ENCODE results near the gene POC1A. TPM values are rescaled to one million over a fixed set of nuclear protein-coding genes. Genes with fewer than 3 reads are reported as not detected.

The POC1A gene
- total and polyA plus RNA-seq, 9 of the 15 experiments (the other 6 are each of a cell fraction or from before 2014, with no cell fraction given): 7.2 to 17.5 (median 12.1) TPM

DNA sequence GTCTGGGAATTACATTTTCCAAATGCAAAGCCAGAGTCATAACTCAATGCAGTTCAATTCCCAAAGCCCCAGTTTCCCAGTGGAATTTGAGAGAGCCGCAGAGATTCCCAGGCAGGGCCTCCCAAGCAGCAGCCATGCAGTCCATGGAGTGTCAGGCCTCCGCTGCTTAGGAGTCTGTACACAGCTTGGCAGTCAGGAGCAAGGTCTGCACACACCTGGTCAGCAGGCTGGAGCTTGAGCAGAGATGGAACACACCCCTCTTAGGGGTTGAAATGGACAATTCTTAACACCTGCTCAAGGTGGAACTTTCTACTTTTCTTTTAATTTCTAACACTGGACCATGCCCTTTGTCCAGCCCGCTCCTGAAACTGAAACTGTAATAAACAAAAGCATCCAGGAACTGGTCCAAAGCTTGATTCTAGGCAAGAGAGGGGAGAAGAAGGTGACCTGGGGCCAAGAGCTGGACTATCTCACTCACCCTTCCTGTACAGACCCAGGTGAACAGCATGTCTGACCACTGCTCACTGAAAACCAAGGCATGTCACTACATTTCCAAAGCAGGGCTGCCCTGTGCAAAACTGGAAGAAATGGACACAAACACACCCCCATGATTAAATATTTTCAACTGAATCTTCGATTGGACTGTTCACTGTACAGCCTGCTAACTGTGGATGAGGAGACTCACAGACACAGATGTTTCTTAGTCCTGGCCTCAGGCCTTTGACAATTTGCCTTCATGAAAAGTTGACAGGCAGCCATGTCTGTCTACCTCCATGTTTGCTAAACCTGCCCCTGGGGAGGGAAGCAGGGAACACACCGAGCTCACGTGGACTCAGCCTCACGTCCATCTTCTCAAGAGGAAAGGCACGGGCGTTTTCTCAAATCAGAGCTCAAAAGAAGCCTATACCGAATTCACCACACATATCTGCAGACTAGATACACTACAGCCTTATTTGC, 49.3 kb downstream of the POC1A start (continued):
- TF ChIP-seq, protein P1, sequence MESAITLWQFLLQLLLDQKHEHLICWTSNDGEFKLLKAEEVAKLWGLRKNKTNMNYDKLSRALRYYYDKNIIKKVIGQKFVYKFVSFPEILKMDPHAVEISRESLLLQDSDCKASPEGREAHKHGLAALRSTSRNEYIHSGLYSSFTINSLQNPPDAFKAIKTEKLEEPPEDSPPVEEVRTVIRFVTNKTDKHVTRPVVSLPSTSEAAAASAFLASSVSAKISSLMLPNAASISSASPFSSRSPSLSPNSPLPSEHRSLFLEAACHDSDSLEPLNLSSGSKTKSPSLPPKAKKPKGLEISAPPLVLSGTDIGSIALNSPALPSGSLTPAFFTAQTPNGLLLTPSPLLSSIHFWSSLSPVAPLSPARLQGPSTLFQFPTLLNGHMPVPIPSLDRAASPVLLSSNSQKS (CRISPR knock-in tag; IDR thresholded peaks at IDR 0.05): no peak
- TF ChIP-seq JUN (IDR thresholded peaks at IDR 0.05; ENCODE audit: borderline replicate concordance, low read depth, low read length) (no peak), JUN (CRISPR knock-in tag; IDR thresholded peaks at IDR 0.05; ENCODE audit: borderline replicate concordance) (no peak), MTF1 (CRISPR knock-in tag; IDR thresholded peaks at IDR 0.05; ENCODE audit: borderline replicate concordance) (no peak), ZNF197 (CRISPR knock-in tag; IDR thresholded peaks at IDR 0.05; ENCODE audit: low read depth) (no peak), RBM39 (optimal IDR thresholded peaks at IDR 0.05; ENCODE audit: low read depth, low read length) (no peak), BHLHE40 (IDR thresholded peaks at IDR 0.05; ENCODE audit: low read length) (no peak), TOE1 (IDR thresholded peaks at IDR 0.05; ENCODE audit: borderline replicate concordance) (no peak), TOE1 (CRISPR knock-in tag; IDR thresholded peaks at IDR 0.05; ENCODE audit: borderline replicate concordance, low read depth) (no peak), HDGF (IDR thresholded peaks at IDR 0.05) (no peak), GTF2E2 (tag; IDR thresholded peaks at IDR 0.05) (no peak), SREBF2 (CRISPR knock-in tag; IDR thresholded peaks at IDR 0.05) (no peak)
- TF ChIP-seq, protein P2, sequence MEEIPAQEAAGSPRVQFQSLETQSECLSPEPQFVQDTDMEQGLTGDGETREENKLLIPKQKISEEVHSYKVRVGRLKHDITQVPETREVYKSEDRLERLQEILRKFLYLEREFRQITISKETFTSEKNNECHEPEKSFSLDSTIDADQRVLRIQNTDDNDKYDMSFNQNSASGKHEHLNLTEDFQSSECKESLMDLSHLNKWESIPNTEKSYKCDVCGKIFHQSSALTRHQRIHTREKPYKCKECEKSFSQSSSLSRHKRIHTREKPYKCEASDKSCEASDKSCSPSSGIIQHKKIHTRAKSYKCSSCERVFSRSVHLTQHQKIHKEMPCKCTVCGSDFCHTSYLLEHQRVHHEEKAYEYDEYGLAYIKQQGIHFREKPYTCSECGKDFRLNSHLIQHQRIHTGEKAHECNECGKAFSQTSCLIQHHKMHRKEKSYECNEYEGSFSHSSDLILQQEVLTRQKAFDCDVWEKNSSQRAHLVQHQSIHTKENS (CRISPR knock-in tag; IDR thresholded peaks at IDR 0.05): no peak

Data from K562 (cell line).